HG03565 (cell line): Measurements from ENCODE around the gene NHS.
"Not testable (repeated sequence)": the region's sequence is repeated elsewhere in the genome, so short reads cannot be mapped to it uniquely, and the experiment has no call there.

Experiments
- ATAC-seq: cut with Tn5 transposase; IDR thresholded peaks from one replicate; pipeline ENCODE4 v1.9.1; 2021; ENCODE audit warnings: mild to moderate bottlenecking, moderate library complexity; ENCODE audit not compliant: unreplicated experiment

Gene NHS

GRCh38 chrX:17542123-17542522, 167.1 kb downstream of the NHS start:
- no peak for ATAC-seq

GRCh38 chrX:17544821-17545220, 169.8 kb downstream of the NHS start:
- no peak for ATAC-seq

- no peak for ATAC-seq
These were observed 171.4 kb downstream of the NHS start for GRCh38 chrX:17546356-17546755.

GRCh38 chrX:17547658-17548057, 172.7 kb downstream of the NHS start:
- peak; percentile 83 for ATAC-seq

- no peak for ATAC-seq
These were observed 174.2 kb downstream of the NHS start for GRCh38 chrX:17549107-17549651.

- ATAC-seq, result no peak
These were observed 175.0 kb downstream of the NHS start for GRCh38 chrX:17550011-17550410.

- no peak for ATAC-seq
These were observed 177.1 kb downstream of the NHS start for GRCh38 chrX:17552044-17552650.

GRCh38 chrX:17553469-17553868, 178.5 kb downstream of the NHS start:
- ATAC-seq, result no peak

GRCh38 chrX:17553961-17554482, 179.0 kb downstream of the NHS start:
- ATAC-seq, result no peak

GRCh38 chrX:17554914-17555313, 179.9 kb downstream of the NHS start:
- ATAC-seq, result no peak

GRCh38 chrX:17555846-17556245, 180.8 kb downstream of the NHS start:
- ATAC-seq, result no peak

GRCh38 chrX:17559728-17560379, 184.9 kb downstream of the NHS start:
- ATAC-seq, result no peak

- ATAC-seq, result no peak
These were observed 185.4 kb downstream of the NHS start for GRCh38 chrX:17560385-17560784.

GRCh38 chrX:17563076-17563475, 188.1 kb downstream of the NHS start:
- no peak for ATAC-seq

- ATAC-seq, result no peak
These were observed 188.5 kb downstream of the NHS start for GRCh38 chrX:17563515-17563914.

- ATAC-seq, result no peak
These were observed 189.8 kb downstream of the NHS start for GRCh38 chrX:17564689-17565409.

- ATAC-seq, result no peak
These were observed 191.7 kb downstream of the NHS start for GRCh38 chrX:17566740-17567139.

GRCh38 chrX:17567187-17567586, 192.2 kb downstream of the NHS start:
- ATAC-seq, result no peak

GRCh38 chrX:17567821-17568220, 192.8 kb downstream of the NHS start:
- ATAC-seq, result no peak

GRCh38 chrX:17568804-17569203, 193.8 kb downstream of the NHS start:
- not testable (repeated sequence) for ATAC-seq

- ATAC-seq, result no peak
These were observed 204.0 kb downstream of the NHS start for GRCh38 chrX:17579026-17579425.
